NCI-H1436 (cell line): ENCODE data around the gene NDUFA13.

Source experiments
- DNase-seq: peaks from one replicate; lab custom pipeline; 2025; lab: John Stamatoyannopoulos, UW

NDUFA13 gene

GRCh38 chr19:19489804-19490204 lies 26.2 kb upstream of the NDUFA13 start:
- no peak for DNase-seq

GRCh38 chr19:19490214-19490968 lies 25.6 kb upstream of the NDUFA13 start:
- DNase-seq, result peak; percentile 50

GRCh38 chr19:19491321-19492025 lies 24.6 kb upstream of the NDUFA13 start:
- DNase-seq, result no peak

GRCh38 chr19:19492026-19492610 lies 23.9 kb upstream of the NDUFA13 start:
- DNase-seq, result no peak

GRCh38 chr19:19493841-19494546 lies 22.0 kb upstream of the NDUFA13 start:
- DNase-seq, result no peak

- no peak for DNase-seq
Measured at GRCh38 chr19:19495614-19496603, 20.1 kb upstream of the NDUFA13 start.

- DNase-seq, result no peak
Measured at GRCh38 chr19:19498255-19498991, 17.6 kb upstream of the NDUFA13 start.

GRCh38 chr19:19499272-19499995 lies 16.6 kb upstream of the NDUFA13 start:
- no peak for DNase-seq

GRCh38 chr19:19500975-19501644 lies 14.9 kb upstream of the NDUFA13 start:
- DNase-seq, result no peak

- DNase-seq, result no peak
Measured at GRCh38 chr19:19501798-19502197, 14.2 kb upstream of the NDUFA13 start.

GRCh38 chr19:19502281-19502680 lies 13.7 kb upstream of the NDUFA13 start:
- no peak for DNase-seq

- no peak for DNase-seq
Measured at GRCh38 chr19:19502808-19503602, 13.0 kb upstream of the NDUFA13 start.

- DNase-seq, result no peak
Measured at GRCh38 chr19:19504754-19505668, 11.0 kb upstream of the NDUFA13 start.

- no peak for DNase-seq
Measured at GRCh38 chr19:19505669-19506326, 10.2 kb upstream of the NDUFA13 start.

- DNase-seq, result no peak
Measured at GRCh38 chr19:19506592-19506991, 9.4 kb upstream of the NDUFA13 start.

GRCh38 chr19:19507354-19507753 lies 8.7 kb upstream of the NDUFA13 start:
- DNase-seq, result no peak

GRCh38 chr19:19508217-19508616 lies 7.8 kb upstream of the NDUFA13 start:
- no peak for DNase-seq
